Osteocyte (in vitro differentiated cells): Measurements from ENCODE around the gene FAM8A1. TPM values are rescaled to one million over a fixed set of nuclear protein-coding genes. Genes with fewer than 3 reads are reported as not detected.
A peak's percentile ranks its signal among the peaks of the same experiment; 100 is the strongest.

ENCODE experiments used
- DNase-seq: peaks from one replicate; pipeline ENCODE4 v3.0.0; 2021; ENCODE audit warnings: mixed read lengths; ENCODE audit not compliant: unreplicated experiment; ENCODE audit errors: extremely low spot score
- H3K27ac Mint-ChIP-seq: one replicate; pipeline ENCODE4 v1.8.0; 2021; ENCODE audit warnings: mild to moderate bottlenecking, mixed read lengths; ENCODE audit not compliant: unreplicated experiment
- H3K27me3 Mint-ChIP-seq: one replicate; pipeline ENCODE4 v1.8.0; 2021; ENCODE audit warnings: mixed read lengths; ENCODE audit not compliant: unreplicated experiment
- H3K36me3 Mint-ChIP-seq: one replicate; pipeline ENCODE4 v1.8.0; 2021; ENCODE audit warnings: mixed read lengths; ENCODE audit not compliant: unreplicated experiment
- H3K4me1 Mint-ChIP-seq: one replicate; pipeline ENCODE4 v1.8.0; 2021; ENCODE audit warnings: mixed read lengths; ENCODE audit not compliant: unreplicated experiment
- H3K4me3 Mint-ChIP-seq: one replicate; pipeline ENCODE4 v1.8.0; 2021; ENCODE audit warnings: mild to moderate bottlenecking, moderate library complexity, mixed read lengths; ENCODE audit not compliant: unreplicated experiment
- H3K9me3 Mint-ChIP-seq: one replicate; pipeline ENCODE4 v1.8.0; 2021; ENCODE audit warnings: mixed read lengths; ENCODE audit not compliant: unreplicated experiment
- total RNA-seq: library from RNA; stranded (reverse); gene quantifications from 2 replicates; pipeline ENCODE4 v1.2.1, GENCODE V29; 2021
- TF ChIP-seq, protein P1 (sequence below): fragments of 200-600 bp; sonication (generic); IDR thresholded peaks from 2 replicates; pipeline ENCODE4 v1.5.0; 2021; ENCODE audit warnings: antibody characterized with exemption, mild to moderate bottlenecking, moderate library complexity

FAM8A1 gene
- total RNA-seq, 1 donor from 2014 or later: 32.2 TPM

DNA sequence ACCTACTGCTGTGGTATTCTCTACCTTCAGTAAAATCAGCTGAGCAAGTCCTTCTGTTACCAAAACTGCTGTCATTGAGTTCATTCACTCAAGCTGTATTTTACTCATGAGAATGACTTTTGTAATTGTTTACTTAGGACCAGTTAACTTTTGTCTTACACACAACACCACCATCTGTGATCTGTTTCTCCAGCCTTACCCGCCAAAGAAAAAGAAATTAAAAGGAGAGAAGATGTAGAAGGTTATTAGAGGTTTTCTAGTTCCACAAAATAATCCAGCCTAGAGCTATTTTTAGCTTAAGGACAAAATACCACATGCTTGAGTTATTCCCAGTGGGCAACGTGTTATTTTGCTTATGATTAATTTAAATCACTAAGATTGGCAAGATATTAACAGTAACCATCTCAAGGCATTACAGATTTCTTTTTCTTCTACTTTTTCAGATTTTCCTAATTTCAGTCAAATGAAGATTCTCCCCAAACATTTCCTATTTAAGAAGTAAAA lies 38.2 kb downstream of the FAM8A1 start:
- DNase-seq: no peak
- Mint-ChIP-seq H3K27me3 (no peaks in the 10 kb centered on the region), H3K4me3 (no peak overlapping the region), H3K36me3 (peaks cover 38% of the 10 kb centered on the region), H3K4me1 (peaks cover 26% of the 10 kb centered on the region), H3K27ac (peak overlapping the region; percentile 56), H3K9me3 (peaks cover 4% of the 10 kb centered on the region)
- TF ChIP-seq, protein P1, sequence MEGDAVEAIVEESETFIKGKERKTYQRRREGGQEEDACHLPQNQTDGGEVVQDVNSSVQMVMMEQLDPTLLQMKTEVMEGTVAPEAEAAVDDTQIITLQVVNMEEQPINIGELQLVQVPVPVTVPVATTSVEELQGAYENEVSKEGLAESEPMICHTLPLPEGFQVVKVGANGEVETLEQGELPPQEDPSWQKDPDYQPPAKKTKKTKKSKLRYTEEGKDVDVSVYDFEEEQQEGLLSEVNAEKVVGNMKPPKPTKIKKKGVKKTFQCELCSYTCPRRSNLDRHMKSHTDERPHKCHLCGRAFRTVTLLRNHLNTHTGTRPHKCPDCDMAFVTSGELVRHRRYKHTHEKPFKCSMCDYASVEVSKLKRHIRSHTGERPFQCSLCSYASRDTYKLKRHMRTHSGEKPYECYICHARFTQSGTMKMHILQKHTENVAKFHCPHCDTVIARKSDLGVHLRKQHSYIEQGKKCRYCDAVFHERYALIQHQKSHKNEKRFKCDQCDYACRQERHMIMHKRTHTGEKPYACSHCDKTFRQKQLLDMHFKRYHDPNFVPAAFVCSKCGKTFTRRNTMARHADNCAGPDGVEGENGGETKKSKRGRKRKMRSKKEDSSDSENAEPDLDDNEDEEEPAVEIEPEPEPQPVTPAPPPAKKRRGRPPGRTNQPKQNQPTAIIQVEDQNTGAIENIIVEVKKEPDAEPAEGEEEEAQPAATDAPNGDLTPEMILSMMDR: no peak

DNA sequence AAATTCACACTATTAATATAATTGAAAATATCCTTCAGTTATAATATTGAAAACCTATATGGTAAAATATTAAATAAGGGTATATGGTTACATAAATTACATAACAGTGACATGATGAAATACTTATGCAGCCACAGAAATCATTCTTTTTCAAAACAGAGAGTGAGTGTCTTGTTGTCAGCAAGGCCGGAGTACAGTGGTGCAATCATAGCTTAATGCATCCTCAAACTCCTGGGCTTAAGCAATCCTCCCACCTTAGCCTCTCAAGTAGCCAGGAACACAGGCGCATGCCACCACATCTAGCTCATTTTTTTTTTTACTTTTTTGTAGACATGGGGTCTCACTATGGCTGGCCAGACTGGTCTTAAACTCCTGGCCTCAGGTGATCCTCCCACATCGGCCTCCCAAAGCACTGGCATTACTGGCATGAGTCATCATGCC lies 40.4 kb downstream of the FAM8A1 start:
- TF ChIP-seq, protein P1: no peak
- DNase-seq: no peak
- H3K27me3 Mint-ChIP-seq: no peaks in the 10 kb centered on the region
- H3K36me3 Mint-ChIP-seq: peaks cover 54% of the 10 kb centered on the region
- H3K4me3 Mint-ChIP-seq: no peak overlapping the region
- H3K9me3 Mint-ChIP-seq: peaks cover 4% of the 10 kb centered on the region
- peaks cover 26% of the 10 kb centered on the region for H3K4me1 Mint-ChIP-seq
- peak overlapping the region; percentile 13 for H3K27ac Mint-ChIP-seq

- TF ChIP-seq, protein P1: no peak
- H3K36me3 Mint-ChIP-seq: peaks cover 45% of the 10 kb centered on the region
- no peak overlapping the region for H3K27ac Mint-ChIP-seq
- H3K9me3 Mint-ChIP-seq: no peaks in the 10 kb centered on the region
- peaks cover 6% of the 10 kb centered on the region for H3K4me1 Mint-ChIP-seq
- H3K4me3 Mint-ChIP-seq: no peak overlapping the region
- DNase-seq: no peak
- H3K27me3 Mint-ChIP-seq: no peaks in the 10 kb centered on the region
Observed at GRCh38 chr6:17648745-17649144, 48.6 kb downstream of the FAM8A1 start.

- TF ChIP-seq, protein P1: no peak
- no peak for DNase-seq
- Mint-ChIP-seq H3K27ac (no peak overlapping the region), H3K9me3 (no peaks in the 10 kb centered on the region), H3K4me1 (peaks cover 6% of the 10 kb centered on the region), H3K36me3 (peaks cover 39% of the 10 kb centered on the region), H3K4me3 (no peak overlapping the region), H3K27me3 (no peaks in the 10 kb centered on the region)
Observed at GRCh38 chr6:17650656-17651309, 50.7 kb downstream of the FAM8A1 start.

- no peaks in the 10 kb centered on the region for H3K27me3 Mint-ChIP-seq
- no peaks in the 10 kb centered on the region for H3K9me3 Mint-ChIP-seq
- DNase-seq: no peak
- TF ChIP-seq, protein P1: no peak
- peak overlapping the region; percentile 31 for H3K27ac Mint-ChIP-seq
- peaks cover 33% of the 10 kb centered on the region for H3K36me3 Mint-ChIP-seq
- no peak overlapping the region for H3K4me3 Mint-ChIP-seq
- H3K4me1 Mint-ChIP-seq: peaks cover 6% of the 10 kb centered on the region
Observed at GRCh38 chr6:17653198-17653882, 53.2 kb downstream of the FAM8A1 start.
